GM23338 (cell line): Measurements from ENCODE around the gene RCBTB2. TPM values are rescaled to one million over a fixed set of nuclear protein-coding genes. Genes with fewer than 3 reads are reported as not detected.

Experiments
- ATAC-seq: fragments of 200-7000 bp; cut with Tn5 transposase; 3 replicates; pipeline ENCODE4 v1.9.1; 2020
- DNase-seq: peaks from one replicate; pipeline ENCODE4 v3.0.0-alpha.2; 2015; ENCODE audit warnings: low spot score
- H2AFZ ChIP-seq: fragments of 200-600 bp; sonication (generic); 2 replicates; pipeline ENCODE4 v1.8.0; 2016; ENCODE audit warnings: antibody characterized with exemption, mild to moderate bottlenecking, moderate library complexity
- H3F3A ChIP-seq: fragments of 200-600 bp; sonication (generic); replicated peaks from 2 replicates; pipeline ENCODE4 v1.8.0; 2017; ENCODE audit warnings: antibody characterized with exemption, mixed run types, low read depth
- H3K27ac ChIP-seq: fragments of 200-600 bp; sonication (generic); 2 replicates; pipeline ENCODE4 v1.6.1; 2016; ENCODE audit warnings: low read depth
- H3K27me3 ChIP-seq: fragments of 200-600 bp; sonication (generic); 2 replicates; pipeline ENCODE4 v1.8.0; 2016; ENCODE audit warnings: mild to moderate bottlenecking, mixed run types, moderate library complexity; ENCODE audit not compliant: insufficient read depth
- H3K36me3 ChIP-seq: fragments of 200-600 bp; sonication (generic); 2 replicates; pipeline ENCODE4 v1.8.0; 2016; ENCODE audit warnings: mild to moderate bottlenecking; ENCODE audit not compliant: insufficient read depth
- H3K4me1 ChIP-seq: fragments of 200-600 bp; sonication (generic); 2 replicates; pipeline ENCODE4 v1.8.0; 2016; ENCODE audit warnings: mild to moderate bottlenecking, moderate library complexity; ENCODE audit not compliant: insufficient read depth
- H3K4me2 ChIP-seq: fragments of 200-600 bp; sonication (generic); 2 replicates; pipeline ENCODE4 v1.7.1; 2017; ENCODE audit warnings: mixed run types
- H3K4me3 ChIP-seq: fragments of 200-600 bp; sonication (generic); 2 replicates; pipeline ENCODE4 v1.6.1; 2016; ENCODE audit warnings: mixed run types
- H3K79me2 ChIP-seq: fragments of 200-600 bp; sonication (generic); replicated peaks from 2 replicates; pipeline ENCODE4 v1.8.0; 2017; ENCODE audit warnings: mild to moderate bottlenecking; ENCODE audit not compliant: insufficient read depth
- H3K9me2 ChIP-seq: fragments of 200-600 bp; sonication (generic); 2 replicates; pipeline ENCODE4 v1.8.0; 2017; ENCODE audit not compliant: insufficient read depth
- H4K20me1 ChIP-seq: fragments of 200-600 bp; sonication (generic); replicated peaks from 2 replicates; pipeline ENCODE4 v1.8.0; 2017; ENCODE audit warnings: mild to moderate bottlenecking; ENCODE audit not compliant: insufficient read depth
- H3K27ac Mint-ChIP-seq: 2 replicates; pipeline ENCODE4 v1.8.0; 2020; ENCODE audit warnings: inconsistent platforms, mild to moderate bottlenecking, moderate library complexity, mixed read lengths
- H3K27me3 Mint-ChIP-seq: 3 replicates; pipeline ENCODE4 v1.8.0; 2022; ENCODE audit warnings: low read depth, mild to moderate bottlenecking, moderate library complexity, mixed read lengths, inconsistent platforms; ENCODE audit not compliant: insufficient read depth, poor library complexity
- H3K36me3 Mint-ChIP-seq: 3 replicates; pipeline ENCODE4 v1.8.0; 2021; ENCODE audit warnings: low read depth, mild to moderate bottlenecking, inconsistent platforms, moderate library complexity, mixed read lengths
- H3K4me1 Mint-ChIP-seq: 3 replicates; pipeline ENCODE4 v1.8.0; 2020; ENCODE audit warnings: mild to moderate bottlenecking, inconsistent platforms, mixed read lengths
- H3K4me3 Mint-ChIP-seq: 3 replicates; pipeline ENCODE4 v1.8.0; 2021; ENCODE audit warnings: moderate library complexity, mild to moderate bottlenecking, inconsistent platforms, mixed read lengths
- H3K9me3 Mint-ChIP-seq: 3 replicates; pipeline ENCODE4 v1.8.0; 2020; ENCODE audit warnings: moderate library complexity, mild to moderate bottlenecking, inconsistent platforms, mixed read lengths
- CTCF ChIP-seq, 2 experiments: fragments of 200-600 bp in 1 of 2; sonication (generic) in 1 of 2; conservative IDR thresholded peaks; 2 replicates each; pipeline versions ENCODE4 v1.5.1 to v1.6.1; 2016 to 2017; ENCODE audit warnings: antibody characterized with exemption in 2 of 2, low read depth in 2 of 2, mild to moderate bottlenecking in 2 of 2, moderate library complexity in 1 of 2
- ETS1 ChIP-seq: IDR thresholded peaks from 2 replicates; pipeline ENCODE4 v1.6.1; 2016; ENCODE audit warnings: antibody characterized with exemption
- EZH2 ChIP-seq: fragments of 200-600 bp; sonication (generic); IDR thresholded peaks from one replicate; pipeline ENCODE4 v1.8.0; 2017; ENCODE audit warnings: antibody characterized with exemption, mild to moderate bottlenecking, low read depth; ENCODE audit not compliant: unreplicated experiment
- JUNB ChIP-seq: IDR thresholded peaks from one replicate; pipeline ENCODE4 v1.6.1; 2016; ENCODE audit warnings: antibody characterized with exemption; ENCODE audit not compliant: unreplicated experiment
- NANOG ChIP-seq: IDR thresholded peaks from 2 replicates; pipeline ENCODE4 v1.6.1; 2016; ENCODE audit warnings: antibody characterized with exemption, borderline replicate concordance
- REST ChIP-seq: IDR thresholded peaks from one replicate; pipeline ENCODE4 v1.6.1; 2018; ENCODE audit warnings: antibody characterized with exemption; ENCODE audit not compliant: unreplicated experiment
- ZNF114 ChIP-seq: fragments of 250-450 bp; sonication (Bioruptor Pico); IDR thresholded peaks from 2 replicates; pipeline ENCODE4 v1.5.0; 2020; ENCODE audit warnings: mild to moderate bottlenecking, moderate library complexity
- ZNF331 ChIP-seq: fragments of 250-450 bp; sonication (Bioruptor Pico); IDR thresholded peaks from 2 replicates; pipeline ENCODE4 v1.5.0; 2020; ENCODE audit warnings: low read depth, mild to moderate bottlenecking, moderate library complexity
- polyA plus RNA-seq: library from polyadenylated mRNA; unstranded; fragments of >200 nt; fragmentation: Nextera tagmentation; extraction: Ambion mirVana; gene quantifications from 2 replicates; pipeline ENCODE4 v1.2.1, GENCODE V29; 2016
- total RNA-seq: library from RNA; depleted of rRNA; stranded (reverse); fragments of >200 nt; shearing (Covaris generic); gene quantifications from 2 replicates; pipeline ENCODE4 v1.2.3, GENCODE V29; 2014

RCBTB2 gene
- total and polyA plus RNA-seq, 2 experiments from 2014 or later = 8.1 to 20.8 TPM

- no peak for TF ChIP-seq ZNF331 (CRISPR knock-in tag)
- TF ChIP-seq JUNB = no peak
- no peak for TF ChIP-seq ETS1
- no peak for TF ChIP-seq CTCF (conservative IDR thresholded peaks at IDR 0.05; ENCODE audit: low read depth in 2 of 2)
- no peak for ATAC-seq
- H3K36me3 ChIP-seq = no peaks in the 10 kb centered on the region
- H2AFZ ChIP-seq = no peak overlapping the region
- no peaks in the 10 kb centered on the region for H3F3A ChIP-seq
- no peaks in the 10 kb centered on the region for H3K4me1 ChIP-seq
- Mint-ChIP-seq H3K4me1 (no peaks in the 10 kb centered on the region), H3K27me3 (no peaks in the 10 kb centered on the region), H3K27ac (no peak overlapping the region), H3K36me3 (no peaks in the 10 kb centered on the region), H3K9me3 (no peaks in the 10 kb centered on the region), H3K4me3 (no peak overlapping the region)
- H3K4me2 ChIP-seq = no peak overlapping the region
- no peak for DNase-seq
- no peak overlapping the region for H3K4me3 ChIP-seq
- H3K79me2 ChIP-seq = no peaks in the 10 kb centered on the region
- no peak overlapping the region for H3K27ac ChIP-seq
- no peaks in the 10 kb centered on the region for H4K20me1 ChIP-seq
- no peaks in the 10 kb centered on the region for H3K9me2 ChIP-seq
- no peaks in the 10 kb centered on the region for H3K27me3 ChIP-seq
Measured at GRCh38 chr13:48518083-48518482, 14.8 kb downstream of the RCBTB2 start.

GRCh38 chr13:48515732-48516131, 17.1 kb downstream of the RCBTB2 start:
- Mint-ChIP-seq H3K9me3 (no peaks in the 10 kb centered on the region), H3K36me3 (no peaks in the 10 kb centered on the region), H3K4me1 (no peaks in the 10 kb centered on the region), H3K4me3 (no peak overlapping the region), H3K27ac (no peak overlapping the region), H3K27me3 (no peaks in the 10 kb centered on the region)
- Histone ChIP-seq H3K27me3 (no peaks in the 10 kb centered on the region), H4K20me1 (no peaks in the 10 kb centered on the region), H3K4me1 (no peaks in the 10 kb centered on the region), H3F3A (no peaks in the 10 kb centered on the region), H3K4me2 (no peak overlapping the region), H3K36me3 (0 out of 2 replicates have a peak, but pooled peaks cover 4% of the 10 kb centered on the region), H3K27ac (no peak overlapping the region), H3K79me2 (no peaks in the 10 kb centered on the region), H3K4me3 (no peak overlapping the region), H3K9me2 (no peaks in the 10 kb centered on the region), H2AFZ (no peak overlapping the region)
- ATAC-seq (no peak), DNase-seq (no peak)
- TF ChIP-seq EZH2 (no peak), REST (no peak), ZNF114 (no peak), NANOG (no peak), ETS1 (no peak)
